Naive thymus-derived CD4-positive, alpha-beta T cell (primary cell): ENCODE measurements around the gene BICDL1. TPM values are rescaled to one million over a fixed set of nuclear protein-coding genes. Genes with fewer than 3 reads are reported as not detected.

Experiments
- ATAC-seq: fragments of 150-1000 bp; cut with Tn5 transposase; 2 replicates; pipeline ENCODE4 v1.10.0; 2021; ENCODE audit warnings: mild to moderate bottlenecking, moderate library complexity
- CTCF ChIA-PET: fragments of 350-600 bp; sonication (Branson Sonifier 250); formaldehyde crosslinking; loops from one replicate; lab custom pipeline; 2021; ENCODE audit warnings: antibody characterized with exemption; lab: Charles Lee
- POLR2A ChIA-PET: fragments of 350-600 bp; sonication (Branson Sonifier 250); formaldehyde crosslinking; loops from one replicate; lab custom pipeline; 2021; ENCODE audit warnings: antibody characterized with exemption, inconsistent platforms; lab: Charles Lee
- DNase-seq, 9 donors: peaks; one replicate each; pipeline versions ENCODE4 v3.0.0 to v3.0.0-alpha.2; 2020 to 2022; ENCODE audit warnings: mixed read lengths in 1 of 9
- H3K27ac ChIP-seq: one replicate; pipeline ENCODE4 v1.7.0; 2013; ENCODE audit warnings: mild to moderate bottlenecking, low read depth, low read length, moderate library complexity
- H3K27me3 ChIP-seq, 2 donors: one replicate each; pipeline ENCODE4 v1.7.0; 2013; ENCODE audit warnings: low read length in 2 of 2, mild to moderate bottlenecking in 2 of 2, moderate library complexity in 2 of 2; ENCODE audit not compliant: control insufficient read depth in 2 of 2, insufficient read depth in 2 of 2
- H3K36me3 ChIP-seq, 3 experiments: 1 replicate in 2 of 3; 2 replicates in 1 of 3; pipeline ENCODE4 v1.7.0; 2013; ENCODE audit warnings: low read length in 3 of 3, mild to moderate bottlenecking in 3 of 3, moderate library complexity in 1 of 3; ENCODE audit not compliant: insufficient read depth in 3 of 3, control insufficient read depth in 2 of 3
- H3K4me1 ChIP-seq, 2 donors: one replicate each; pipeline ENCODE4 v1.7.0; 2013; ENCODE audit warnings: low read length in 2 of 2, mild to moderate bottlenecking in 2 of 2, moderate library complexity in 1 of 2; ENCODE audit not compliant: control insufficient read depth in 2 of 2, insufficient read depth in 2 of 2
- H3K4me3 ChIP-seq: 2 replicates; pipeline ENCODE4 v1.7.0; 2013; ENCODE audit warnings: mild to moderate bottlenecking, low read length
- H3K9me3 ChIP-seq, 3 experiments: 1 replicate in 2 of 3; 2 replicates in 1 of 3; pipeline ENCODE4 v1.7.0; 2013; ENCODE audit warnings: low read length in 3 of 3; ENCODE audit not compliant: control insufficient read depth in 2 of 3
- H3K27ac Mint-ChIP-seq, 9 donors: one replicate each; pipeline ENCODE4 v1.8.0; 2020 to 2022; ENCODE audit warnings: mixed read lengths in 9 of 9, mild to moderate bottlenecking in 8 of 9, moderate library complexity in 5 of 9, inconsistent platforms in 2 of 9
- H3K27me3 Mint-ChIP-seq, 5 donors: one replicate each; pipeline ENCODE4 v1.8.0; 2021 to 2022; ENCODE audit warnings: mixed read lengths in 5 of 5, mild to moderate bottlenecking in 1 of 5
- H3K36me3 Mint-ChIP-seq, 5 donors: one replicate each; pipeline ENCODE4 v1.8.0; 2020 to 2022; ENCODE audit warnings: mixed read lengths in 5 of 5, mild to moderate bottlenecking in 3 of 5, inconsistent platforms in 1 of 5
- H3K4me1 Mint-ChIP-seq, 7 donors: one replicate each; pipeline ENCODE4 v1.8.0; 2020 to 2022; ENCODE audit warnings: mixed read lengths in 7 of 7, mild to moderate bottlenecking in 3 of 7, inconsistent platforms in 1 of 7
- H3K4me3 Mint-ChIP-seq, 10 donors: one replicate each; pipeline ENCODE4 v1.8.0; 2020 to 2022; ENCODE audit warnings: mild to moderate bottlenecking in 10 of 10, mixed read lengths in 10 of 10, moderate library complexity in 6 of 10, inconsistent platforms in 2 of 10
- H3K9me3 Mint-ChIP-seq, 11 donors: one replicate each; pipeline ENCODE4 v1.8.0; 2020 to 2022; ENCODE audit warnings: mixed read lengths in 11 of 11, mild to moderate bottlenecking in 4 of 11, inconsistent platforms in 1 of 11, moderate library complexity in 1 of 11
- intact Hi-C, 2 donors: fragments of 100-400 bp; cut with micrococcal nuclease; formaldehyde crosslinking; loops; one replicate each; pipeline ENCODE4 v1.15.1; 2023
- polyA plus RNA-seq, 2 donors: library from polyadenylated mRNA; unstranded; fragments of 300-500 nt; fragmentation: Illumina TruSeq; gene quantifications; one replicate each; pipeline ENCODE4 v1.2.3, GENCODE V29; 2021
- total RNA-seq, 6 experiments: library from RNA in 5 of 6; stranded (reverse) in 5 of 6; gene quantifications; 1 replicate in 5 of 6; 2 replicates in 1 of 6; pipeline ENCODE4 v1.2.3 and lab custom pipeline; 2021 to 2026

The BICDL1 gene
- total RNA-seq (100 to 1,000 TPM in 4 of 5 experiments, 10 to 100 TPM in 1; 75.8 to 156 (median 143) TPM), polyA plus RNA-seq (1 to 10 TPM; 2.4 to 2.7 TPM), total RNA-seq (lab: John Stamatoyannopoulos, UW) (223 reads per million, percentile 94 among the genes with 10 or more reads in this experiment)

GRCh38 chr12:119988472-119989360 lies at the start of gene BICDL1:
Gene BICDL1 (plus strand): TSS chr12:119989236. CDS start chr12:119989869, 633 bp downstream.
- peak; percentile 95 to 99 (median 98) for DNase-seq
- Mint-ChIP-seq H3K27me3 (peaks cover 0 to 9% (median 0%) of the 10 kb centered on the region in 5 donors), H3K9me3 (no peaks in the 10 kb centered on the region), H3K27ac (peak within 1 kb of the TSS; percentile 69 to 98 (median 93)), H3K36me3 (peaks cover 0 to 10% (median 8%) of the 10 kb centered on the region in 5 donors), H3K4me3 (peak within 1 kb of the TSS; percentile 78 to 95 (median 87)), H3K4me1 (peaks cover 15 to 43% (median 35%) of the 10 kb centered on the region in 7 donors)
- peak within 1 kb of the TSS; percentile 90 for H3K27ac ChIP-seq
- peak within 1 kb of the TSS; percentile 68 for H3K4me3 ChIP-seq
- peaks cover 0 to 3% (median 0%) of the 10 kb centered on the region in 3 experiments for H3K36me3 ChIP-seq
- ChIA-PET CTCF (interaction anchor here (0.7 to 1.8 kb wide), 6 partner anchors 10 to 126 kb away, joined by 3 to 4 read pairs (median 4); no protein-coding TSS in a partner anchor), POLR2A (interaction anchor here (0.7 to 3.7 kb wide), 14 partner anchors 16 to 304 kb away, joined by 3 to 96 read pairs (median 4); partner anchors contain the start of genes RAB35, RNU4-1, RNU4-2 and RPLP0)
- peak; percentile 93 for ATAC-seq
- H3K27me3 ChIP-seq = no peaks in the 10 kb centered on the region
- intact Hi-C loops = loop anchor here (1.0 to 5.0 kb wide), 16 partner anchors 19 to 1612 kb away; partner anchors contain the start of genes CIT (in 1 of the 2), COX6A1 (in 1 of the 2), PXN (in 1 of the 2) and RAB35 (in 1 of the 2)
- peaks cover 18 to 19% of the 10 kb centered on the region in 2 donors for H3K4me1 ChIP-seq
- H3K9me3 ChIP-seq = no peaks in the 10 kb centered on the region

- DNase-seq (no peak), ATAC-seq (no peak)
- Histone ChIP-seq H3K36me3 (no peaks in the 10 kb centered on the region), H3K9me3 (no peaks in the 10 kb centered on the region), H3K4me1 (no peaks in the 10 kb centered on the region), H3K27me3 (no peaks in the 10 kb centered on the region), H3K27ac (no peak overlapping the region), H3K4me3 (no peak overlapping the region)
- Mint-ChIP-seq H3K36me3 (no peaks in the 10 kb centered on the region), H3K4me1 (no peaks in the 10 kb centered on the region), H3K4me3 (no peak overlapping the region), H3K9me3 (peaks cover 0 to 1% (median 0%) of the 10 kb centered on the region in 11 donors), H3K27me3 (peaks cover 0 to 10% (median 0%) of the 10 kb centered on the region in 5 donors), H3K27ac (no peak overlapping the region)
- ChIA-PET CTCF (interaction anchor here (0.6 to 1.2 kb wide), 2 partner anchors 27 to 516 kb away, joined by 4 to 5 read pairs; no protein-coding TSS in a partner anchor), POLR2A (no interaction called here)
- intact Hi-C loops = no loop called here
Observed at GRCh38 chr12:119940897-119941296, 48.1 kb upstream of the BICDL1 start.

GRCh38 chr12:119942386-119942785 lies 46.6 kb upstream of the BICDL1 start:
- H3K4me3 ChIP-seq = no peak overlapping the region
- intact Hi-C loops = no loop called here
- H3K4me3 Mint-ChIP-seq = no peak overlapping the region
- ChIA-PET POLR2A (interaction anchor here (1.0 kb wide), 1 partner anchor 61 kb away, joined by 3 read pairs; no protein-coding TSS in a partner anchor), CTCF (interaction anchor here (0.5 to 0.6 kb wide), 2 partner anchors 363 to 442 kb away, joined by 3 read pairs; no protein-coding TSS in a partner anchor)
- no peaks in the 10 kb centered on the region for H3K36me3 Mint-ChIP-seq
- no peak for DNase-seq
- no peaks in the 10 kb centered on the region for H3K27me3 ChIP-seq
- peaks cover 0 to 5% (median 0%) of the 10 kb centered on the region in 5 donors for H3K27me3 Mint-ChIP-seq
- no peaks in the 10 kb centered on the region for H3K36me3 ChIP-seq
- peaks cover 0 to 1% (median 0%) of the 10 kb centered on the region in 11 donors for H3K9me3 Mint-ChIP-seq
- no peaks in the 10 kb centered on the region for H3K4me1 ChIP-seq
- no peak for ATAC-seq
- H3K27ac Mint-ChIP-seq = no peak overlapping the region
- no peak overlapping the region for H3K27ac ChIP-seq
- H3K4me1 Mint-ChIP-seq = no peaks in the 10 kb centered on the region
- no peaks in the 10 kb centered on the region for H3K9me3 ChIP-seq

GRCh38 chr12:119946213-119946612 lies 42.8 kb upstream of the BICDL1 start:
- H3K27me3 ChIP-seq = no peaks in the 10 kb centered on the region
- H3K4me3 ChIP-seq = no peak overlapping the region
- H3K27ac ChIP-seq = no peak overlapping the region
- Mint-ChIP-seq H3K4me3 (no peak overlapping the region), H3K27ac (no peak overlapping the region), H3K4me1 (no peaks in the 10 kb centered on the region), H3K9me3 (peaks cover 0 to 1% (median 0%) of the 10 kb centered on the region in 11 donors), H3K36me3 (no peaks in the 10 kb centered on the region), H3K27me3 (peaks cover 0 to 8% (median 0%) of the 10 kb centered on the region in 5 donors)
- H3K4me1 ChIP-seq = no peaks in the 10 kb centered on the region
- DNase-seq (no peak), ATAC-seq (no peak)
- H3K36me3 ChIP-seq = no peaks in the 10 kb centered on the region
- H3K9me3 ChIP-seq = no peaks in the 10 kb centered on the region
- intact Hi-C loops = no loop called here
- ChIA-PET CTCF (no interaction called here), POLR2A (no interaction called here)

- Histone ChIP-seq H3K36me3 (no peaks in the 10 kb centered on the region), H3K9me3 (no peaks in the 10 kb centered on the region), H3K27ac (no peak overlapping the region), H3K27me3 (no peaks in the 10 kb centered on the region), H3K4me1 (no peaks in the 10 kb centered on the region), H3K4me3 (no peak overlapping the region)
- Mint-ChIP-seq H3K27ac (no peak overlapping the region), H3K9me3 (peaks cover 0 to 2% (median 0%) of the 10 kb centered on the region in 11 donors), H3K4me3 (no peak overlapping the region), H3K27me3 (peaks cover 0 to 8% (median 0%) of the 10 kb centered on the region in 5 donors), H3K36me3 (no peaks in the 10 kb centered on the region), H3K4me1 (no peaks in the 10 kb centered on the region)
- ATAC-seq = no peak
- ChIA-PET CTCF (interaction anchor here (0.7 kb wide), 1 partner anchor 17 kb away, joined by 5 read pairs; no protein-coding TSS in a partner anchor), POLR2A (no interaction called here)
- no peak for DNase-seq
- intact Hi-C loops = no loop called here
Observed at GRCh38 chr12:119949145-119949544, 39.9 kb upstream of the BICDL1 start.

GRCh38 chr12:119949594-119949993 lies 39.4 kb upstream of the BICDL1 start:
- no peaks in the 10 kb centered on the region for H3K9me3 ChIP-seq
- ChIA-PET POLR2A (no interaction called here), CTCF (interaction anchor here (0.6 to 0.7 kb wide), 3 partner anchors 13 to 279 kb away, joined by 3 to 5 read pairs (median 3); no protein-coding TSS in a partner anchor)
- Mint-ChIP-seq H3K4me1 (no peaks in the 10 kb centered on the region), H3K27me3 (peaks cover 0 to 8% (median 0%) of the 10 kb centered on the region in 5 donors), H3K9me3 (peaks cover 0 to 3% (median 0%) of the 10 kb centered on the region in 11 donors), H3K36me3 (no peaks in the 10 kb centered on the region), H3K27ac (no peak overlapping the region), H3K4me3 (no peak overlapping the region)
- intact Hi-C loops = no loop called here
- H3K27me3 ChIP-seq = no peaks in the 10 kb centered on the region
- H3K27ac ChIP-seq = no peak overlapping the region
- ATAC-seq = no peak
- H3K36me3 ChIP-seq = no peaks in the 10 kb centered on the region
- no peak for DNase-seq
- H3K4me3 ChIP-seq = no peak overlapping the region
- no peaks in the 10 kb centered on the region for H3K4me1 ChIP-seq
